WTC11 (cell line): Measurements from ENCODE around the gene NOL7.

Experiments
- FOXJ3 ChIP-seq: sonication (generic); formaldehyde crosslinking; IDR thresholded peaks from 2 replicates; pipeline ENCODE4 v1.9.0; 2021; ENCODE audit warnings: missing genetic modification reagents, mild to moderate bottlenecking, borderline replicate concordance
- KAT7 ChIP-seq: sonication (generic); formaldehyde crosslinking; IDR thresholded peaks from 2 replicates; pipeline ENCODE4 v1.8.1; 2023; ENCODE audit warnings: missing genetic modification reagents, mild to moderate bottlenecking, borderline replicate concordance
- ZNF416 ChIP-seq: fragments of 250-450 bp; sonication (Bioruptor Pico); IDR thresholded peaks from 2 replicates; pipeline ENCODE4 v1.9.0; 2021; ENCODE audit warnings: mild to moderate bottlenecking, inconsistent platforms

- TF ChIP-seq KAT7 (CRISPR knock-in tag) (no peak), FOXJ3 (CRISPR knock-in tag) (no peak), ZNF416 (CRISPR knock-in tag) (no peak)
These were observed 35.2 kb upstream of the NOL7 start for GRCh38 chr6:13579911-13580310.
